GM19372 (cell line): Measurements from ENCODE around the gene GNAI1.

Source experiments
- ATAC-seq: cut with Tn5 transposase; IDR thresholded peaks from one replicate; pipeline ENCODE4 v1.9.1; 2021; ENCODE audit warnings: mild to moderate bottlenecking, low read depth, moderate library complexity; ENCODE audit not compliant: unreplicated experiment

Gene GNAI1

DNA sequence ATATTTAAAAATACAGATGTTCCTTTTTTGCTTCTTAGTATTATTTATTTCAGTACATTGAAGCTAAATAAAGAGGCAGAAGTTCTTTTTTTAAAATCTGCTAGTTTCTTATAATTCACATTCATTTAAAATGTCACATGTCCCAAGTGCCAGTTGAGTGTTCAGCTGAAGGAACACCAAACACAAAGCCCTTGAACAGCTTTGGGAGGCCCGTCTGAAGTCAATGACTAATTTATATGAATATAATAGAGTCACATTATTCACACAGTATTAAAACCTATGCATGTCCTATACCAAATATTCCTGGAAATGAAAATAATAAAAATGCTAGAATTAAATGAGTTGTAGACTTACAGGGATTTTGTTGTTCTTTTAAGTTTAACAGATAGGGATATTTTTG is 70.3 kb downstream of the GNAI1 start:
- no peak for ATAC-seq

DNA sequence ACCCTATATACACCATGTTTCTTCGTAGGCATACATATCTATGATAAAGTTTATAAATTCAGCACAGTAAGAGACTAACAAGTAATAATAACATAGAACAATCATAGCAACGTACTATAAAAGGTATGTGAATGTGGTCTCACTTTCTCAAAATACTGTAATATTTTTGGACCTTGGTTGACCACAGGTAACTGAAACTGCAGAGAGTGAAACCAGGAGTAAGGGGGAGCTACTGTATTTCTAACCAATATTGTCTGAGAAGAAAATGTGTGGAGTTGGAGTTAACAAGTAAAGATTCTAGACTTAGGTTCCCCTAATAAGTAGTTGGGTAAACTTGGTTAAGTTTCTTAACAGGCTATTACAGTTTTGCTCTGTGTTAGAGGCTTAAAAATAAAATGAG is 72.1 kb downstream of the GNAI1 start:
- ATAC-seq = peak; percentile 67

DNA sequence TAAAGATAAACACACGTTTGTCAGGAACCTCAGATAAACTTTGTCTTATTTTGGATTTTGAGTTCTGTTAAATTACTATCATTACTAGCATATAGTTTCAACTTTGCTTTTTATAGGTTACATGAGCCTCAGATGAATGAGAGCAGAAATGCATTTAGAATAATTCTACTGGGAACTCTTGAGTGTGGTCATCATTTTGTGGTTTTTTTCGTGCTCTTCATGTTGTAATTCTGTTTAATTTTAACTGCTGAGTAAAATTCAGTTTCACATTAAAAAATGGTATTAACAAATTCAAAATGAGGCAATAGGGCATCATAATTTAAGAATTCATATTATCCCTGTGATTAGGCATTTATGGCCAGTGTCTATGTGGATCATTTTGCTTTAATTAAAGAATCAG is 72.9 kb downstream of the GNAI1 start:
- ATAC-seq = no peak

DNA sequence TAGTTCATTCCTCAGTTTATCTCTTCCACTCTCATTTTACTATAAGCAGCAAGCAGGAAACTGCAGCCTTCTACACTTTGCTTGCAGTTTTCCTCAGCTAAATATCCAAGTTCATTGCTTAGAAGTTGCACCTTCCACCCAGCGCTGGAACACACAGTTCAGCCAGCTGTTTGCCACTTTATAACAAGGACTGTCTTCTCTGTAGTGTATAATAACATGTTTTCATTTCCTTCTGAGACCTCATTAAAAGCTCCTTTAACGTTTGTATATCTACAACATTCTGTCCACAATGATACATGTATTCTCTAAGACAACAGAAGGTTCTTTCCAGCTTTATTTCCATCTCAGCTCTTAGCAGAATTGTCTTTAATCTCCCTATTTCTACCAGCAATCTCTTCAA is 74.1 kb downstream of the GNAI1 start:
- no peak for ATAC-seq

DNA sequence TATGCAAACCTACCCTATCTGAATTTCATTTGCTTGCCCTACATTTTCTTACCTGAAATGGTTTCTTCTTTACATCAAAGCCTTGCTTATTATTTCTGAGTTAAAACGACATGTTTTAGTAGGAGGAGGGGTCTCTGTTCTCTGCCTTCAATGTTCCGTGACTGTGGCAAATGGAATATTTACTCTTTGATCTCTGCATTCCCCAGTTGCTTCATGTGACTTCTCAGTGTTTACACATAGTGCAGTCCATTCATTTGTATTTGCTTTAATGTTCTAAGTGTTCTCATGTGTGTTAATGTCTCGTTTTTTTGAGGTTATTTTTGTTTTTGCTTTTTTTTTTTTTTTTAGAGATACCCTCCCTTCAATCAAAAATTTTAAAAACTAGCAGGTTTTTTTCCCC is 75.8 kb downstream of the GNAI1 start:
- no peak for ATAC-seq

DNA sequence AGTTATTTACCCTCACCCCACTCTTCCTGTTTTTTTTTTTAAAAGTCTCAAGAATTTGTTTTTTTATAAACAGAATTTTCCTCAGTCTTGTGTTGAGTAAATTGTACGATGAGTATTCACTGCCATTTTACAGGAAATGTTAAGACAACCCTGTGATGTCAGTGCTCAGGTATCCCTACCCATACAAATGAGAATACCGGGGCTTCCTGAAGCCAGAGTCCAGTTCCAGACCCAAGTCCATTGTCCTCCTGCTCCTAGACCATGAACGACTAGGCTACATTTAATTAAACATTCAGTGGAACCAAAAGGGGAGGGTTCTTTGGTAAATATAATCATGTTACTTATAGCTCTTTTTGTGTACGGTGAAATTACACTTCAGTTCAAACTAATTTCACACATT is 79.2 kb downstream of the GNAI1 start:
- no peak for ATAC-seq

DNA sequence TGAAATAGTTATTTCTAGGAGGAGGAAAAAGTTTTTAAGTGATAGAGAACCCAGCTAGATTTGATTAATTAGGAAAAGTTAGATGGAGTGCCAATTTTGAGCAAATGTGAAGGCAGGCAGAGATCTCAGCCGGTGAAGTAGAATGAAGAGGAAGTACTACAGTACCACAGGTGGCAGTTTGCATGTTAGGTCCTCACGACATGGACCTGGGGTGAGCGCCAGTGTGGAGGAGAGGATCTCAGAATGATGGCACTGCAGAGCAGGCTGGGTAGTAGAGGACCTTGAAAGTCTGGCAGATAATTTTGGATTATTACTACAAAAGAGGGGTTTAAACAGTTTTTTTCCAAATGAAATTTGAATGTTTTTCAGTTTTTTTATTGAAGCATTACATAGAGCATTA is 81.1 kb downstream of the GNAI1 start:
- ATAC-seq = no peak

DNA sequence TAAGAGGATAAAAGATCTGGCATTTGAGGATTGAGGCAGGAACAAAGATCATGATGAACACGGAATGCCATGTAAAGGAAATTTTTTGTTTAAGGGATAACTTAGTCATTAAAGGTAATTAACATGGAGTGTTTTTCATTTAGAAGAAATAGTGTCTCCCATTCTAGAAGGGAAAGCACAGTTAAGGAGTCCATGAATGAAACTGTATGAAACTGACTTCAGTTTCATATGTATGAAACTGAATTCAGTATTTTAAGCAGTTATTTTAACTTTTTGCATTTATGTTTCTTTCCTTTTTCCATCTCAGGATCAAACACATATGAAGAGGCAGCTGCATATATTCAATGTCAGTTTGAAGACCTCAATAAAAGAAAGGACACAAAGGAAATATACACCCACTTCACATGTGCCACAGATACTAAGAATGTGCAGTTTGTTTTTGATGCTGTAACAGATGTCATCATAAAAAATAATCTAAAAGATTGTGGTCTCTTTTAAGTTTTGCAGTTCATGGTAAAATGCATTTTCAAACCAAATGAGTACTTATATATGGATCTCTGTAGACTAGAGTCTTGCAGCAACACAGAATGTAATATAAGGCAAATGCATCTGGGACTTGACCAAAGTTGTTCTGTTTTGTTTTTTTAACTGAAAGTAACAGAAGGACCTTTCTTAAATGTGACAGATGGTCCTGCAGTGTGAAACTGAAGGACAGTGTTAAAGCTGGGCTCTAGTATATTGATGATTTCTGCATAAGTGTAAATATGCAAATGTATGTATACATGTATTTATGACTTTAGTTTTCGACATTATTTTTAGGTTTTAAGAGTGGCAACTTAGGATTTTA is 82.6 kb downstream of the GNAI1 start:
- peak; percentile 48 for ATAC-seq

DNA sequence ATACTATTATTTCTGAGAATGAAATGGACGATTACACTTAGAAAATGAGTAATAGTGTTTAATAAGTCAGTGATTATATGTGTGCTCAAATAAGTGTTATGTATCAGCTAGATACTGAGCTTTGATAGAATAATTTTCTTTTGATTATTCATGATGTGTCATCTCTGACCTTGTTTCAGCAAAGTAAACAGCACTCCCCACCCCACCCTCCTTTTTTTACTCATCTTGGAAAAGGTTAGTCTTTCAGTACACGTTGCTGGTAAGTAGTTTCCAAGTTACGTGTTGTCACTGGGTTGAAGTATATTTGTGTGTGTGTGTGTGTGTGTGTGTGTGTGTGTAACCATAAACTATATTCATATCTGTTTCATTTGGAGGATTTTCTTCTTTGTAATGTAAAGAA is 84.1 kb downstream of the GNAI1 start:
- no peak for ATAC-seq

DNA sequence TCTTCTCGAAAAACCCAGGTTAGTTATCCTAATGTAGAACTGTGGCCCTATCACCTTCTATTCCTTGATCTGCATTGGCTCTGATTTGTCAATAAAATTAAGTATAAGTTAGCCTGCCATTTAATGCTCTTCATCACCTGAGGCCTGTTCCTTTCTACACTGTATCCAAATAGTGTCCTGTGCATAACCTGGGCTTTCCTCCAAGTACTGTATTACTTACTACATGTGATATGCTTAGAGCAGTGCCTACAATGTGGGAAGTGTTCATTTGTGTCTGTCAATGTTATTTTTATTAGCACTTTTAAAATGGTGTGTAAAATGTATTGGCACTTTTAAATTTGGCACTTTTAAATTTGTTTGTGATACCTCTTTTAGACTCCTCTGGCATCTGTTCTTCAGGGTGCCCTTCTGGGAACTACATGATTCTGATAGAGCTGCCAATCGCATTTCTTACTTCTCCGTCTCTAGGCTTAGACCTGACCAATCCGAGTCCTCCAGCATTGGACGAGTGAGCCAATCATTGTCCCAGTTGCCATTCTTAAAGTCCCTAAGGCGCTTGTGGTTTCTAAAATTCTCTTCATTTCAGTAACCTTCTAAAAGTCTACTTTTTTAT is 85.5 kb downstream of the GNAI1 start:
- ATAC-seq = no peak

DNA sequence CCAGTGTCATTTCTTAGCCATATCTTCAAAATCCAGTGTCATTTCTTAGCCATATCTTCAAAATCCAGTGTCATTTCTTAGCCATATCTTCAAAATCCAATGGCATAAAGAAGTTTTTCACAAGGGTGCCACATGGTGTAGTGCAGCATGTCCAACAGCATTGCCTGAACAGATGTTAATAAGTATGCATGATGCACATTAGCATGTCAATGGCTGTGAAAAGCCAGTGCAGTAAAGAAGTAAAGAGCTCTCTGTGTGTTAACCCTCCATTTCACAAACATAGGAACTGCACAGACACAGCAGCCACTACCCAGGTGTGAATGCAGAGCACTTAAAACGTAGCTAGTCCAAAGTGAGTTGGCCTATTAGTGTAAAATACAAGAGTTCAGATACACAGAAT is 89.8 kb downstream of the GNAI1 start:
- no peak for ATAC-seq

DNA sequence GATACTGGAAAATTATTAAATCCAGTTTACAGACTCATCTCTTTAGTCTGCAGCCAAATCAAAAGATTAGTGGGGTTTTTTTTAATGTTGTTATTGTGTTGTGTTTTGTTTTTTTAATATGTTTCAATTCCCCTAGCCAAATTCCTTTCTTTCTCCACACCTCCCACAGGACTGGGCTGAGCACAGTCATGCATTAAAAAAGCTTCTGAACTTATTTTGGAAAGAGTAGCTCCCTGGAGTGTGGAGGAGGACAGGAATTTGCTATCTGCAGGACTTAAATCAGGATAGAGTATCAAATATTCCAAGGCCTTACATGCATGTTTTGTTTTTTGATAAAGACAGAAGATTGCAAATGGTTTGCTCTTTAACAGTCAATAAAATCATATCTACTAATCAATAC is 90.7 kb downstream of the GNAI1 start:
- no peak for ATAC-seq

DNA sequence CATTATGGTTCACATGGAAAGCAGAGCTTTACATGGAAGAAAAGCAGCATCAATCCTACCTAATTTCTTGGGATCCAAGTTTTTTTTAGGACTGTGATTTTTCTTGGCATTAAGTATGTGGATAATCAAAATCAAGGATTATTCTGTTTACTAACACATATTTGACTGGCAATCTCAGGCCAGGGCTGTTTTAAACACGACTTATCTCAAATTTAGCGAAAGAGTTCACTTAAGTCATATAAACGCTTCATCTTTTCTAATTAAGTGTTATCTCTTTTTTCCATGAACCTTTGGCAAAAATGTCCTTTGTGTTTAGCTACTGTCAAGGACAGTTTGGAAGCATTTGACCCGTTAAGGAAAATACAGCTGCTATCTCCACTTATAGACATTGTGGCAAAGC is 92.0 kb downstream of the GNAI1 start:
- ATAC-seq = no peak

DNA sequence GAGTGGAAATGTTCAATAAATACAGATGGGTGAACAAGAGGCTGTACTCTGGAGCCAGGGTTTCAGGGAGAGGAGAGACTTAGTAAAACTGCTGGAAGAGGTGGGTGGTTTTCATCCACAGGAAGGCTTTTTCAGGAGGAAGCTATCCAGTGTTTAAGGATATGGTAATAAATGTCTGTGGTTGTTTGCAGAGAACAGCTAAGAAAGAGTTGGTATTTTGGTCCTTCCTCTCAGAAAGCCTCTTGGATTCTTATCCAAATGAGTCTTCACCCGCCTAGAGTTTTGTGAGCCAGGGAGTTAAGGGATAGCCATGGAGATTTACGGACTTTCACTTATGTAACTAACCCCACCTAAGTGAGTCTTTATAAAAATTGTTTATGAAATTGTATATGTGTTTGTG is 95.7 kb downstream of the GNAI1 start:
- ATAC-seq = no peak

DNA sequence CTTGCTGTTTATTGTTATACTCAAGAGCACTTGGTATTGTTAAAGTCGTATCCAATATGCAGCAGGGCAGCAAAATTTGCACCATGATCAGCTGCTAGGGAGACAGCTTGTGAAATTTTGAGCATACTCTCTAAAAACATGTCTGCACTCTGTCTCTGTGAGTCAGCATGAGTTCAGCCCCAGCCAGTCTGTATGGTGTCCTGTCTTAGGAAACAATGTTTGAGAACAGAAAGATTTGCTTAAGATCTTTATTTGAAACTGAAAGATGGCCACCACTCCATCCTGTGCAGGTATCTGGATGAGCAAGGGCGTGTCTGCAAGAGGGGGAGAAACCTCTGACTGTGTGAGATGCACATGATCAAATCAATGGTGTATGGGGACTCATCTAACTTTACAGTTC is 97.1 kb downstream of the GNAI1 start:
- no peak for ATAC-seq

DNA sequence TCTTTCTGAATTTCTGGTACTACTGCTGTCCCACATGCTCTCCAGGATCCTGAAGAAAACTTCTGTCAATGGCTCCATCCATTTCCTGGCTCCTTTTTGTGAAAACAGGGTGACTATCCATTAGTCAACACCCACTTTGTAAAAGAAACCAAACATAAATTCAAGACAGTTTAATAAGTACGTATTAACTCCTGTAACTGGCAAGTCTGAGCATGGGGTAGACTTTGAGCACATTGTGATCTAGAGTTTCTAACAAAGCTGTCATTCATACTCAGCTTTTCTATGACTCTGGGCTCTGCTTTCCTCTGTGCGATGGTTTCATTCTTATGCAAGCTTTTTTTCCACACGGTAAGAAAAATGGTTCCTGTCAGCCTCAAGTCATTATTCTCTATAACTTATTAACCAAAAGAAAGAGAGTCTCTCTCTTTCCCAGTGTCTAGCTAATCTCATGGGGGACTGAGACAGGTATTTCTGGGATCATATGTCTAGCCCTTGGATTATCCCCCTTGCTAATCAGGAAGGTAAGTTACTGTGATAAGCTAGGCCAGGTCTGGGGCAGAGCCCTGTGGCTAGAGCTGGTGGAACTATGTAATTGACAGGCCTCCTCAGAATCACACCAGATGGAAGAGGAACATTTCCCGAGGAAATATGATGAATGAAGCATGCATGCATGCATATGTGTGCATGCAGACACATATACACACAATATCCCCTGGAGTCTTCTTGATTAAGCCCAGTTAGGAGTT is 98.5 kb downstream of the GNAI1 start:
- no peak for ATAC-seq

DNA sequence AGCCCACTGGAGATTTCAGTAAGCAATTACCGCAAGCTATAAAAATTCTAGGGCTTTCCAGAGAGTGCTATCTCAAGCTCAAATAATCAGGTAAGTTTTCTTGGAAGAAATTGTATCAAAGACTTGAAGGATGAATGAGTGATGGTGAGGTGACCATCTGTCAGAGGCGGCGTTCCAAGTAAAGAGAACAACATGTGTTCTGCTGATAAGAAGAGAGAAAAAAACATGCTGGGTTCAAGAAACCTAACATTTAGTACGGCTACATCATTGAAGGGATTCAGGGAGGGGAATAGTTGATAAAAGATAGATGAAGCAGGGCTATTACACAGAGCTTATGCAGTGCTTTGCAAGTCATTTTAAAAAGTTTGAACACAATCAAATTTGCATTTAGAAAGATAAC is 100.7 kb downstream of the GNAI1 start:
- no peak for ATAC-seq

DNA sequence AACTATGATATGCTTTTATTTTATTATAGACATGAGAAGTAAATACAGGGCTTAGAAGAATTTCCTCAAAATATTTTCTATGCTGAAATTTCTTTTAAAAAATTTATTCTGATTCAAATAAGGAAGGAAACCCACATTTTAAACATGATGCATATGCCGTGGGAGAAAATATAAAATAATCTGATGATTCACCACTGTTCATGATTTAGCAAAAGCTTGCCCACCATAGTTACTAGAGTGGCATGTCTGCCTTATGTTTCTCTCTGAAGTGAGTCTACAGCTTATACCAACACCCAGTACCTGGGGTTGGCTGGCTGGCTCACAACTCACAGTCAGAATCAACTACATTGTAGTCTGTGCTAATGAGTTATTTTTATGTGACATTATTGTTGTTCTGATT is 102.0 kb downstream of the GNAI1 start:
- ATAC-seq = no peak

DNA sequence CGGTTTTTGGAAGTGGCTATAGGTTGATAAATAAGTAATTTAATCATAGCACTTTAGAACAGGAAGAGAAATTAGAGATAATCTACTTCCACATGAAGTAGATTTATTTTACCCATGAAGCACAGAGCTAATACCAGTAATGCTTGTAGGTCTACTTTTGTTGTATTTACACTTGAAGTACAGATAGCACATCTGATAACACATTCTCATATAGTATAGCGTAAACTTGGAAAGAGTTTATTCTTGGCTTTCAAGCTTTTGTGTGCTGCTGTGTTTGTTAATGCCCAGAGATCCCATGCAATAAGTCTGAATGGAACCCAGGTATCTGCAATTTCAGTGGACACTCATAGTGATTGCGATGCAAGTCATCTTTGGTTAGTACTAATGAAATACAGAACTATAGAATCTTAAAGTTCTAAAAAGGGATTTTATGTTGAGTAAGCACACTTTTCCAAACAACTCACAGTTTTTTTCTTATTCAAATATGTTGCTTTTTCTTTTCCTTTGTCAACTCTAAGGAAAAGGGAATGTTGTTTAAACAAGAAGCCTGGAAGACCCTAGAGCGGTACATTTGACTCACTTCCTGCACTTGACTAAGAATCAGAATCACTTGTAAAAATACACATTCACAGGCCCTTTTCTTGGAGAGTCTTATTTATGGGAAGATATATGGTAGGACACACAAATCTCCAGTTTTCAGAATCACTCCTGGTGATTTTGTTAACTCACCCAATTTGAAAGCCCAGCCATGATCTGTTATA is 105.8 kb downstream of the GNAI1 start:
- ATAC-seq = no peak

DNA sequence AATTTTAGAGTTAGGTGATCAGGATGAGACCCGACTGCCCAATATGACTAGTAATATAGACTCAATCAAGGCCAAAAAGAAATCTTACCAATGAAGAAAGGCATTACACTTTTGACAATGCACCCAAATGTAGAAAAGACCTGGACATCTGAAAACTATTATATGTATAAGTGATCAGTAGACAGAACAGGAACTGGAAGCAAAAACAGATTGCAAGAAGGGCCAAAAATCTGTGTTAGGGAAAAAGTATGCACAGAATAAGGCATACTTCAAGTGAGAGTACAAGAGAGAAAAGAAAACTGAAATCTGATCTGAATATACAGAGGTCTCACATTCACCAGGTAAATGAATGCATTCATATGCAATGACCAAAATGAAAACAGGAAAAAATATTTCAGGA is 107.0 kb downstream of the GNAI1 start:
- ATAC-seq = no peak

DNA sequence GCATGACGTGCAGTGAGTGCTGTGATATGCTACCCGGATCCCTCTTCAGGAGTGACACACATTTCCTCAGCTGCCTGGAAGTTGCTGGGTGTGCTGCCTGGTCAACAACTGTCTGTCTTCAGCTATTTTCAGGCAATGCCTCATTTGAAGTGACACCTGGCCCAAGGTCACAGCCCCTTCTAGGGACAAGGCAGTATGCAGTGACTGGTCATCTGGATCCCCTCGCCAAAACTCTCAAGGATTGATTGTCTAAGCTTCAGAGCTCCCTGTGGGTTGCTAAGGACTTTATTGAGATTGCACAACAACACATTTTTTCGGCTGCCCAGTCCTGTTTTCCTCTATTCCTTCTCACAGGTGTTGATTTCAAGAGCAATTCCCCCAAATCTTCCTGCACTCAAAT is 108.8 kb downstream of the GNAI1 start:
- ATAC-seq = no peak
